Measurements from ENCODE around the gene LSR. TPM values are rescaled to one million over a fixed set of nuclear protein-coding genes. Genes with fewer than 3 reads are reported as not detected.
"Not testable (repeated sequence)": the region's sequence is repeated elsewhere in the genome, so short reads cannot be mapped to it uniquely, and the experiment has no call there.

LSR gene
- polyA plus RNA-seq, 1 experiment, result 0.42 TPM

DNA sequence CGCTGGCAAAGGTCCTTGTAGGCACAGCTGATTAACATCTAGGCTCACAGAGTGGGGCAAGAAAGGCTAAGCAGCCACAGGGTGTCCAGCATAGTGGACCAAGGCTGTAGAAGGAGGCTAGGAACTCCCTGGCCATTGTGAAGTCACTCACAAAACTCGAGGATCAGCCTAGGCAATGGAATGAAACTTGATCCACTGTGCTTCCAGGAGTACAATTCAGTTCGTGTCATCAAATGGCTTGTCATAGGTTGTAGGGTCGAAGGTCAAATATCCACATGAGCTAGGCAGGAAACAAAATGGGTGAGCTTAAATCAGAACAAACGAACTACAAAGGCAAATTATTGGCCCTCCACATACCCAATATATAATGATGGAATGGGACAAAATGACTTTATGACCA lies 15.9 kb upstream of the LSR start:
- Histone ChIP-seq H3K27me3 (ENCODE audit: control insufficient read depth, insufficient read depth, low read length) (0 out of 2 replicates have a peak, but pooled peaks cover 3% of the 10 kb centered on the region), H3K36me3 (ENCODE audit: control insufficient read depth, insufficient read depth, low read length) (no peaks in the 10 kb centered on the region), H3K4me3 (ENCODE audit: low read depth, low read length) (no peak overlapping the region)
- CTCF ChIA-PET, result no interaction called here
- TF ChIP-seq, protein P1, sequence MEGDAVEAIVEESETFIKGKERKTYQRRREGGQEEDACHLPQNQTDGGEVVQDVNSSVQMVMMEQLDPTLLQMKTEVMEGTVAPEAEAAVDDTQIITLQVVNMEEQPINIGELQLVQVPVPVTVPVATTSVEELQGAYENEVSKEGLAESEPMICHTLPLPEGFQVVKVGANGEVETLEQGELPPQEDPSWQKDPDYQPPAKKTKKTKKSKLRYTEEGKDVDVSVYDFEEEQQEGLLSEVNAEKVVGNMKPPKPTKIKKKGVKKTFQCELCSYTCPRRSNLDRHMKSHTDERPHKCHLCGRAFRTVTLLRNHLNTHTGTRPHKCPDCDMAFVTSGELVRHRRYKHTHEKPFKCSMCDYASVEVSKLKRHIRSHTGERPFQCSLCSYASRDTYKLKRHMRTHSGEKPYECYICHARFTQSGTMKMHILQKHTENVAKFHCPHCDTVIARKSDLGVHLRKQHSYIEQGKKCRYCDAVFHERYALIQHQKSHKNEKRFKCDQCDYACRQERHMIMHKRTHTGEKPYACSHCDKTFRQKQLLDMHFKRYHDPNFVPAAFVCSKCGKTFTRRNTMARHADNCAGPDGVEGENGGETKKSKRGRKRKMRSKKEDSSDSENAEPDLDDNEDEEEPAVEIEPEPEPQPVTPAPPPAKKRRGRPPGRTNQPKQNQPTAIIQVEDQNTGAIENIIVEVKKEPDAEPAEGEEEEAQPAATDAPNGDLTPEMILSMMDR (IDR thresholded peaks at IDR 0.05; ENCODE audit: insufficient read depth, low read depth, low read length), result no peak
- DNase-seq (ENCODE audit: low read depth), result no peak
- POLR2A ChIA-PET, result no interaction called here

DNA sequence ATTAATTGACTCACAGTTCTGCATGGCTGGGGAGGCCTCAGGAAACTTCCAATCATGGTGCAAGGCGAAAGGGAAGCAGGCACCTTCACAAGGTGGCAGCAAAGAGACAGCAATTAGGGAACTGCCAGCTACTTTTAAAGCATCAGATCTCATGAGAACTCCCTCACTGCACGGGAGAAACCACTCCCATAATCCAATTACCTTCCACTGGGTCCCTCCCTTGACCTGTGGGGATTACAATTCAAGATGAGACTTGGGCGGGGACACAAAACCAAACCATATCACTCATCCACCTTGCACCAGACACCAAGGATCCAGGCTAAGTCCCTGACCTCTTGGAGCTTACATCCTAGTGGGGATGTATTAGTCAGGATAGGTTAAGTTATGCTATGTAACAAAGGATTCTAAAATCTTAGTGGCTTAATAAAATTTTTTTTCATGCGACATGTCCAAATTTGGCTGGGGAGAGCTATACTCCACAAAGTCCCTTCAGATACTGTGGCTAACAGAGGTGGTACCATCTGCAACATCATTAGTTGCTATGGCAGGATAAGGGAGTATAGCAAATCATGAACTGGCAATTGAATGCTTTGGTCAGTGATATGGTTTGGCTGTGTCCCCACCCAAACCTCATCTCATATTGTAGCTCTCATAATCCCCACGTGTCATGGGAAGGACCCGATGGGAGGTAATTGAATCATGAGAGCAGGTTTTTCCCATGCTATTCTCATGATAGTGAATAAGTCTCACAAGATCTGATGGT lies 12.0 kb upstream of the LSR start:
- H3K36me3 ChIP-seq (ENCODE audit: control insufficient read depth, insufficient read depth, low read length), result no peaks in the 10 kb centered on the region
- POLR2A ChIA-PET, result no interaction called here
- no peak overlapping the region for H3K4me3 ChIP-seq (ENCODE audit: low read depth, low read length)
- CTCF ChIA-PET, result no interaction called here
- H3K27me3 ChIP-seq (ENCODE audit: control insufficient read depth, insufficient read depth, low read length), result peaks cover 4% of the 10 kb centered on the region
- TF ChIP-seq, protein P1 (IDR thresholded peaks at IDR 0.05; ENCODE audit: insufficient read depth, low read depth, low read length), result no peak
- no peak for DNase-seq (ENCODE audit: low read depth)

DNA sequence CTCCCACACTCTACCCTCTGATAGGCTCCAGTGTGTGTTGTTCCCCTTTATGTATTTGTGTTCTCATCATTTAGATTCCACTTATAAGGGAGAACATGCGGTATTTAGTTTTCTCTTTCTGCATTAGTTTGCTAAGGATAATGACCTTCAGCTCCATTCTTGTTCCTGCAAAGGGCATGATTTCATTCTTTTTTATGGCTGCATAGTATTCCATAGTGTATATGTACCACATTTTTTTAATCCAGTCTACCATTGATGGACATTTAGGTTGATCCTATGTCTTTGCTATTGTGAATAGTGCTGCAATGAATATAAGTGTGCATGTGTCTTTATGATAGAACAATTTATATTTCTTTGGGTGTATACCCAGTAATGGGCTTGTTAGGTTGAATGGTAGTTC lies 9.2 kb upstream of the LSR start:
- H3K4me3 ChIP-seq (ENCODE audit: low read depth, low read length); H3K27me3 ChIP-seq (ENCODE audit: control insufficient read depth, insufficient read depth, low read length); H3K36me3 ChIP-seq (ENCODE audit: control insufficient read depth, insufficient read depth, low read length); CTCF ChIA-PET; DNase-seq (ENCODE audit: low read depth); POLR2A ChIA-PET: not testable (repeated sequence)

DNA sequence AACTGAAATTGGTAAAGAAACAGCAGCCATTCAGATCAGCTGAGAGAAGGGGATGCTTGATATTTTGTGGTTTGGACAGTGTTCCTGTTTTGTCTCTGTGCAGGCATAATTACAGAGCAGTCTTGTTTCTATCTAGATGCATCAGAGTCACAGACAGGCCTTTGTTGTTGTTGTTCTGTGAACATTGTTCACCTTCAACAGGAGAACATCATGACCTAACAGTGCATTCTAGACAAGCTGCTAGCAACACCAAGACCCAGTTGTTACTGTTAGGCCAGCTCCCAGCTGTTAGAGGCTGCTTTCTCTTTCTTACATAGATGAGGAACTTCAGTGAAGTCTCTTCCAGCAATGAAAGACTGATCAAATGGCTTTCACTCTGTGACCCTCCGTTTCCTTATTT lies 8.5 kb upstream of the LSR start:
- TF ChIP-seq, protein P1 (IDR thresholded peaks at IDR 0.05; ENCODE audit: insufficient read depth, low read depth, low read length), result no peak
- ChIA-PET POLR2A (no interaction called here), CTCF (interaction anchor here (0.7 kb wide), 1 partner anchor 113 kb away, joined by 3 read pairs; no protein-coding TSS in a partner anchor)
- H3K4me3 ChIP-seq (ENCODE audit: low read depth, low read length), result no peak overlapping the region
- H3K36me3 ChIP-seq (ENCODE audit: control insufficient read depth, insufficient read depth, low read length), result no peaks in the 10 kb centered on the region
- no peak for DNase-seq (ENCODE audit: low read depth)
- peaks cover 2% of the 10 kb centered on the region for H3K27me3 ChIP-seq (ENCODE audit: control insufficient read depth, insufficient read depth, low read length)

DNA sequence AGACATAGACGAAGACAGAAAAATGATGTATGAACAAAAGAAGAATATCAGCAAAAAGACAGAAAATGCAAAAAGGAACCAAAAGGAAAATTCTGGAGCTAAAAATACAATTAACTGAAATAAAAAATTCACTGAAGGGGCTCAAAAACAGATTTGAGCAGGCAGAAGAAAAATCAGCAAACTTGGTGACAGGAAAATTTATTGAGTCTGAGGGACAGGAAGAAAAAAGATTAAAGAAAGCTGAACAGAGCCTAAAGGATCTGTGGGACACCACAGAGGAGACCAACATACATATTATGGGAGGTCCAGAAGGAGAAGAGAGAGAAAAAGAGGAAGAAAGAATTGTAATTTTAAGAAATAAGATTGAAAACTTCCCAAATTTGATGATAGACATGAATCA lies 7.4 kb upstream of the LSR start:
- TF ChIP-seq, protein P1 (IDR thresholded peaks at IDR 0.05; ENCODE audit: insufficient read depth, low read depth, low read length), result no peak
- no peak overlapping the region for H3K4me3 ChIP-seq (ENCODE audit: low read depth, low read length)
- POLR2A ChIA-PET, result no interaction called here
- CTCF ChIA-PET, result interaction anchor here (0.9 kb wide), 1 partner anchor 10 kb away, joined by 5 read pairs; no protein-coding TSS in a partner anchor
- no peak for DNase-seq (ENCODE audit: low read depth)
- no peaks in the 10 kb centered on the region for H3K36me3 ChIP-seq (ENCODE audit: control insufficient read depth, insufficient read depth, low read length)
- peaks cover 2% of the 10 kb centered on the region for H3K27me3 ChIP-seq (ENCODE audit: control insufficient read depth, insufficient read depth, low read length)
